ENCODE measurements around the gene TMPRSS4. TPM values are rescaled to one million over a fixed set of nuclear protein-coding genes. Genes with fewer than 3 reads are reported as not detected.

TMPRSS4 gene
- total and polyA plus RNA-seq, 2 of the 13 experiments (the other 11 are each of a cell fraction or from before 2014, with no cell fraction given) = 0.32 TPM; not detected in 1

DNA sequence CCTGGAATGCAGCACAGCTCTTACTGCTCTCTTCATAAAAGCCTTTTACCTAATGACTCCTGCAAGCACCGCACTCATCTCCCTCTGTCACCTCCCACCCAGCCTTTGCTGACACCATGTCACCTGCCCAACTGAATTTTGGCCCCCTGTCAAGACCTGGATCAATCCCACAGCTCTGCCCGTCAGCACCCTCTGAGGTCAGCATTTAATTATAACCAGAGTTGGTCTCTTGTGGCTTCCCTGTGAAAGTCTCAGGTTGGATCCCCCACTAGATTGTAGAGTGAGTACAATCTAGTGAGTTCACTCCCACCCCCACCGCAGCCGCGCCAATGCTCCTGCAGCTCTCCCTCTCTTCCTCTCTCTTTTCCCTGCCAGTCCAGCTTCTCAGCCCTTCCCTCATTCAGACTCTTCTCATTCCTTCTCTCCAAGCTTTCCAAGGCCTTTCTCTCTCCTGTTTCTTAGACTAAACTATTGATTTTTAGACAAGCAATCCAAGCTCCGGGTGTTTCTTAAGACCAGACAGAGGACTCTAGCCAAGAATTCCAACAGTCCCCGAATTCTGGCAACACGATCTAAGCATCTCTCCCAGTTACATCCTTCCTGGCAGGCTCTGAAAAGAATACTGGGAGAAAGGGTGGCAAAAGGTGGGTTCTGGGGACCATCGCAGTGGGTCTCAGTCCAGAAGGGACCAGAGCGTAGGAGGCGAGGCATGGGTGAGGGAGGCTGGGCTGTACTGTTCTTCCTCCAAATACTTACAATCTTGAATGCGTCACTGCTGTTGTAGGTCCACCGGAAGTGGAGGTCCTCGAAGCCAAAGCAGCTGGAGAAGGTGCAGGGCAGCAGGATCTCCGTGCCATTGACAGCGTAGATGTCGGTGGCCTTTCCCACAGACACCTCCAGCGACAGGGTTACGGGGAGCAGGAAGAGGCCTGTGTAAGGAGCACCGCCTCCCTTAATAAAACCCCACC is 67.7 kb downstream of the TMPRSS4 start:
- CTCF ChIA-PET (ENCODE audit: low intra/inter-chr PET ratio, low total read pairs) = interaction anchor here (0.7 to 2.2 kb wide), 6 partner anchors 26 to 515 kb away, joined by 3 to 21 read pairs (median 11); no protein-coding TSS in a partner anchor
- FAIRE-seq (no peak), DNase-seq (ENCODE audit: low spot score) (no peak), ATAC-seq (no peak; the same call in 2 of the 3 replicates)
- Histone ChIP-seq H3K9me3 (ENCODE audit: low read length) (no peaks in the 10 kb centered on the region), H3K4me1 (ENCODE audit: insufficient read depth, low read length) (peaks cover 18% of the 10 kb centered on the region; the same call in 1 of the 2 replicates), H3K27me3 (ENCODE audit: control insufficient read depth in 1 of 2, insufficient read depth in 2 of 2, low read length in 2 of 2) (peaks cover 2 to 42% of the 10 kb centered on the region in 2 experiments; a peak in 3 of 5 replicates), H3K36me3 (replicated peaks in 1 of 2; ENCODE audit: control insufficient read depth in 1 of 2, insufficient read depth in 2 of 2, low read length in 2 of 2) (no peaks in the 10 kb centered on the region), H3K9ac (ENCODE audit: insufficient read depth, low read depth, low read length) (no peak overlapping the region), H3K27ac (ENCODE audit: extremely low read length, insufficient read depth, low read length) (no peak overlapping the region), H2AFZ (ENCODE audit: low read length) (no peak overlapping the region), H3K79me2 (ENCODE audit: insufficient read depth, low read length) (no peaks in the 10 kb centered on the region), H4K20me1 (ENCODE audit: insufficient read depth, low read length) (no peaks in the 10 kb centered on the region), H3K4me2 (ENCODE audit: low read depth, low read length) (no peak overlapping the region), H3K4me3 (replicated peaks in 1 of 3; ENCODE audit: insufficient read depth in 1 of 3, low read depth in 2 of 3, low read length in 3 of 3) (no peak overlapping the region)
- intact Hi-C loops (cut with micrococcal nuclease; ENCODE audit: unreplicated experiment) = loop anchor here (1.0 to 5.0 kb wide), 4 partner anchors 27 to 344 kb away; no protein-coding TSS in a partner anchor
- POLR2A ChIA-PET = no interaction called here
- 19% methylated on average over 14 of the region's 20 CpGs for WGBS (ENCODE audit: low lambda C conversion rate)
- in situ Hi-C loops (cut with HindIII; ENCODE audit: extremely low pct_ligation_motif_present, low pct_unique_long_range_greater_than_20kb) = loop anchor here (5.0 to 25.0 kb wide), 3 partner anchors 148 to 343 kb away; no protein-coding TSS in a partner anchor
- BruUV-seq (replicated peaks) = no TSS peak
- TF ChIP-seq ZNF772 (CRISPR knock-in tag; IDR thresholded peaks at IDR 0.05) (0 out of 2 replicates have a peak, but pooled peaks have one; percentile 11), SMARCE1 (IDR thresholded peaks at IDR 0.05; ENCODE audit: borderline replicate concordance) (no peak)

- peak overlapping the region; percentile 60 to 80 (median 61); a peak in 5 of 6 replicates for H3K4me3 ChIP-seq (replicated peaks in 1 of 3; ENCODE audit: insufficient read depth in 1 of 3, low read depth in 2 of 3, low read length in 3 of 3)
- H3K27ac ChIP-seq (ENCODE audit: extremely low read length, insufficient read depth, low read length) = no peak overlapping the region
- DNase-seq (ENCODE audit: low spot score) (peak; percentile 68), FAIRE-seq (peak; percentile 74), ATAC-seq (peak; percentile 93)
- H4K20me1 ChIP-seq (ENCODE audit: insufficient read depth, low read length) = no peaks in the 10 kb centered on the region
- no peaks in the 10 kb centered on the region for H3K79me2 ChIP-seq (ENCODE audit: insufficient read depth, low read length)
- ChIA-PET CTCF (ENCODE audit: low intra/inter-chr PET ratio, low total read pairs) (interaction anchor here (0.7 to 2.2 kb wide), 6 partner anchors 25 to 514 kb away, joined by 3 to 21 read pairs (median 11); no protein-coding TSS in a partner anchor), POLR2A (no interaction called here)
- H3K27me3 ChIP-seq (ENCODE audit: control insufficient read depth in 1 of 2, insufficient read depth in 2 of 2, low read length in 2 of 2) = peaks cover 2 to 52% of the 10 kb centered on the region in 2 experiments; a peak in 3 of 5 replicates
- no TSS peak for BruUV-seq (replicated peaks)
- 0 out of 2 replicates have a peak overlapping the region, but pooled peaks have one; percentile 0 for H3K9ac ChIP-seq (ENCODE audit: insufficient read depth, low read depth, low read length)
- peak overlapping the region; percentile 75 for H3K4me2 ChIP-seq (ENCODE audit: low read depth, low read length)
- intact Hi-C loops (cut with micrococcal nuclease; ENCODE audit: unreplicated experiment) (loop anchor here (1.0 to 5.0 kb wide), 4 partner anchors 26 to 343 kb away; no protein-coding TSS in a partner anchor), in situ Hi-C loops (cut with HindIII; ENCODE audit: extremely low pct_ligation_motif_present, low pct_unique_long_range_greater_than_20kb) (loop anchor here (5.0 to 25.0 kb wide), 3 partner anchors 147 to 342 kb away; no protein-coding TSS in a partner anchor)
- no peaks in the 10 kb centered on the region for H3K9me3 ChIP-seq (ENCODE audit: low read length)
- no peak overlapping the region for H2AFZ ChIP-seq (ENCODE audit: low read length)
- peaks cover 18% of the 10 kb centered on the region; the same call in 1 of the 2 replicates for H3K4me1 ChIP-seq (ENCODE audit: insufficient read depth, low read length)
- WGBS (ENCODE audit: low lambda C conversion rate) = 0% methylated on average over 5 of the region's 78 CpGs
- H3K36me3 ChIP-seq (replicated peaks in 1 of 2; ENCODE audit: control insufficient read depth in 1 of 2, insufficient read depth in 2 of 2, low read length in 2 of 2) = no peaks in the 10 kb centered on the region
- TF ChIP-seq RAD51 (IDR thresholded peaks at IDR 0.05; ENCODE audit: borderline replicate concordance) = no peak
- TF ChIP-seq, protein P1, sequence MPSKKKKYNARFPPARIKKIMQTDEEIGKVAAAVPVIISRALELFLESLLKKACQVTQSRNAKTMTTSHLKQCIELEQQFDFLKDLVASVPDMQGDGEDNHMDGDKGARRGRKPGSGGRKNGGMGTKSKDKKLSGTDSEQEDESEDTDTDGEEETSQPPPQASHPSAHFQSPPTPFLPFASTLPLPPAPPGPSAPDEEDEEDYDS (CRISPR knock-in tag; IDR thresholded peaks at IDR 0.05) = no peak
- TF ChIP-seq HOXA9 (CRISPR knock-in tag; IDR thresholded peaks at IDR 0.05; ENCODE audit: borderline replicate concordance) = no peak
- TF ChIP-seq ZNF446 (CRISPR knock-in tag; IDR thresholded peaks at IDR 0.05) = no peak
- TF ChIP-seq ELK4 (CRISPR knock-in tag; IDR thresholded peaks at IDR 0.05; ENCODE audit: borderline replicate concordance) = no peak
These were observed 68.7 kb downstream of the TMPRSS4 start for GRCh38 chr11:118145285-118146227.

Data from HepG2 (cell line).